ENCODE results near the gene MAPRE2.

DNA sequence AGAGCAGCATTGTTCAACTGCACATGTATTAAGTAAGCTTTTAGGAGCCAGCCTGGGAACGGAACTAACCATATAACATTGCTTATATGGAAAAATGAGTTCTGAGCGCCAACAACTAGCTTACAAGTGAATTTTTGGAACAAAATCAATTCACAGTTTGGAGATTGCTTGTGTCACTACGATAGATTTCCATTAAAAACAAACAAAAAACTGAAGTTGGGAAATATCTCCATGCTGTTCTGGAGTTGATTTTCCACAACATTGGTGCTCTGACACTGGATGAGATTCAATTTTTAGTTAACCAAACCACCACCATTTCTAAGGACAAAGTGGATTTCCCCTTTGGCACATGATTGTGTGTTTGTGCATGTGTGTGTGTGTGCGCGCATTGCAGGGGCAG is 142.7 kb downstream of the MAPRE2 start:
- TF ChIP-seq, protein P1, sequence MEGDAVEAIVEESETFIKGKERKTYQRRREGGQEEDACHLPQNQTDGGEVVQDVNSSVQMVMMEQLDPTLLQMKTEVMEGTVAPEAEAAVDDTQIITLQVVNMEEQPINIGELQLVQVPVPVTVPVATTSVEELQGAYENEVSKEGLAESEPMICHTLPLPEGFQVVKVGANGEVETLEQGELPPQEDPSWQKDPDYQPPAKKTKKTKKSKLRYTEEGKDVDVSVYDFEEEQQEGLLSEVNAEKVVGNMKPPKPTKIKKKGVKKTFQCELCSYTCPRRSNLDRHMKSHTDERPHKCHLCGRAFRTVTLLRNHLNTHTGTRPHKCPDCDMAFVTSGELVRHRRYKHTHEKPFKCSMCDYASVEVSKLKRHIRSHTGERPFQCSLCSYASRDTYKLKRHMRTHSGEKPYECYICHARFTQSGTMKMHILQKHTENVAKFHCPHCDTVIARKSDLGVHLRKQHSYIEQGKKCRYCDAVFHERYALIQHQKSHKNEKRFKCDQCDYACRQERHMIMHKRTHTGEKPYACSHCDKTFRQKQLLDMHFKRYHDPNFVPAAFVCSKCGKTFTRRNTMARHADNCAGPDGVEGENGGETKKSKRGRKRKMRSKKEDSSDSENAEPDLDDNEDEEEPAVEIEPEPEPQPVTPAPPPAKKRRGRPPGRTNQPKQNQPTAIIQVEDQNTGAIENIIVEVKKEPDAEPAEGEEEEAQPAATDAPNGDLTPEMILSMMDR (IDR thresholded peaks at IDR 0.05; ENCODE audit: low read depth, low read length), result no peak
- no peak for TF ChIP-seq EZH2phosphoT487 (IDR thresholded peaks at IDR 0.05; ENCODE audit: low read depth)
